ENCODE results near the gene ZC3HAV1L.
"Not testable (repeated sequence)": the region's sequence is repeated elsewhere in the genome, so short reads cannot be mapped to it uniquely, and the experiment has no call there.

ZC3HAV1L gene

GRCh38 chr7:139035586-139036353 lies at the start of gene ZC3HAV1L:
TSS of gene ZC3HAV1L (minus strand) at chr7:139036042. CDS start at chr7:139036017, 25 bp downstream.
- Mint-ChIP-seq H3K36me3 (ENCODE audit: low read depth) (peaks cover 24% of the 10 kb centered on the region), H3K27me3 (peaks cover 9% of the 10 kb centered on the region), H3K4me1 (ENCODE audit: low read depth) (peaks cover 22% of the 10 kb centered on the region), H3K9me3 (no peaks in the 10 kb centered on the region), H3K27ac (peak within 1 kb of the TSS; percentile 86), H3K4me3 (peak within 1 kb of the TSS; percentile 86)

- peaks cover 92% of the 10 kb centered on the region for H3K4me1 Mint-ChIP-seq (ENCODE audit: low read depth)
- peak overlapping the region; percentile 84 for H3K27ac Mint-ChIP-seq
- peaks cover 14% of the 10 kb centered on the region for H3K9me3 Mint-ChIP-seq
- peak overlapping the region; percentile 66 for H3K4me3 Mint-ChIP-seq
- no peaks in the 10 kb centered on the region for H3K27me3 Mint-ChIP-seq
- peaks cover 98% of the 10 kb centered on the region for H3K36me3 Mint-ChIP-seq (ENCODE audit: low read depth)
Observed at GRCh38 chr7:139084709-139085108, 48.9 kb upstream of the ZC3HAV1L start.

GRCh38 chr7:139081584-139081983 lies 45.7 kb upstream of the ZC3HAV1L start:
- peaks cover 82% of the 10 kb centered on the region for H3K4me1 Mint-ChIP-seq (ENCODE audit: low read depth)
- peak overlapping the region; percentile 4 for H3K4me3 Mint-ChIP-seq
- H3K27ac Mint-ChIP-seq, result peak overlapping the region; percentile 91
- peaks cover 1% of the 10 kb centered on the region for H3K9me3 Mint-ChIP-seq
- no peaks in the 10 kb centered on the region for H3K27me3 Mint-ChIP-seq
- H3K36me3 Mint-ChIP-seq (ENCODE audit: low read depth), result peaks cover 97% of the 10 kb centered on the region

GRCh38 chr7:139080905-139081304 lies 45.1 kb upstream of the ZC3HAV1L start:
- Mint-ChIP-seq H3K27me3 (no peaks in the 10 kb centered on the region), H3K27ac (peak overlapping the region; percentile 91), H3K36me3 (ENCODE audit: low read depth) (peaks cover 97% of the 10 kb centered on the region), H3K4me1 (ENCODE audit: low read depth) (peaks cover 75% of the 10 kb centered on the region), H3K4me3 (peak overlapping the region; percentile 30), H3K9me3 (no peaks in the 10 kb centered on the region)

GRCh38 chr7:139079861-139080260 lies 44.0 kb upstream of the ZC3HAV1L start:
- no peaks in the 10 kb centered on the region for H3K27me3 Mint-ChIP-seq
- H3K36me3 Mint-ChIP-seq (ENCODE audit: low read depth), result peaks cover 92% of the 10 kb centered on the region
- peak overlapping the region; percentile 59 for H3K27ac Mint-ChIP-seq
- H3K4me1 Mint-ChIP-seq (ENCODE audit: low read depth), result peaks cover 71% of the 10 kb centered on the region
- no peak overlapping the region for H3K4me3 Mint-ChIP-seq
- no peaks in the 10 kb centered on the region for H3K9me3 Mint-ChIP-seq

GRCh38 chr7:139078911-139079310 lies 43.1 kb upstream of the ZC3HAV1L start:
- Mint-ChIP-seq H3K4me1 (ENCODE audit: low read depth) (peaks cover 69% of the 10 kb centered on the region), H3K36me3 (ENCODE audit: low read depth) (peaks cover 88% of the 10 kb centered on the region), H3K27ac (peak overlapping the region; percentile 87), H3K9me3 (no peaks in the 10 kb centered on the region), H3K4me3 (no peak overlapping the region), H3K27me3 (no peaks in the 10 kb centered on the region)

- H3K4me1 Mint-ChIP-seq (ENCODE audit: low read depth), result peaks cover 68% of the 10 kb centered on the region
- no peak overlapping the region for H3K4me3 Mint-ChIP-seq
- H3K36me3 Mint-ChIP-seq (ENCODE audit: low read depth), result peaks cover 88% of the 10 kb centered on the region
- no peaks in the 10 kb centered on the region for H3K9me3 Mint-ChIP-seq
- H3K27me3 Mint-ChIP-seq, result no peaks in the 10 kb centered on the region
- H3K27ac Mint-ChIP-seq, result peak overlapping the region; percentile 87
Observed at GRCh38 chr7:139078399-139078798, 42.6 kb upstream of the ZC3HAV1L start.

GRCh38 chr7:139077706-139078105 lies 41.9 kb upstream of the ZC3HAV1L start:
- H3K9me3 Mint-ChIP-seq, H3K4me3 Mint-ChIP-seq, H3K27me3 Mint-ChIP-seq: not testable (repeated sequence)
- Mint-ChIP-seq H3K4me1 (ENCODE audit: low read depth) (peaks cover 67% of the 10 kb centered on the region), H3K36me3 (ENCODE audit: low read depth) (peaks cover 83% of the 10 kb centered on the region), H3K27ac (peak overlapping the region; percentile 6)

GRCh38 chr7:139075871-139076686 lies 40.2 kb upstream of the ZC3HAV1L start:
- H3K27ac Mint-ChIP-seq, result peak overlapping the region; percentile 47
- H3K27me3 Mint-ChIP-seq, result no peaks in the 10 kb centered on the region
- no peaks in the 10 kb centered on the region for H3K9me3 Mint-ChIP-seq
- peaks cover 67% of the 10 kb centered on the region for H3K4me1 Mint-ChIP-seq (ENCODE audit: low read depth)
- no peak overlapping the region for H3K4me3 Mint-ChIP-seq
- H3K36me3 Mint-ChIP-seq (ENCODE audit: low read depth), result peaks cover 83% of the 10 kb centered on the region

GRCh38 chr7:139075031-139075652 lies 39.3 kb upstream of the ZC3HAV1L start:
- H3K9me3 Mint-ChIP-seq, result no peaks in the 10 kb centered on the region
- H3K4me1 Mint-ChIP-seq (ENCODE audit: low read depth), result peaks cover 57% of the 10 kb centered on the region
- peaks cover 77% of the 10 kb centered on the region for H3K36me3 Mint-ChIP-seq (ENCODE audit: low read depth)
- H3K27ac Mint-ChIP-seq, result peak overlapping the region; percentile 67
- peak overlapping the region; percentile 10 for H3K4me3 Mint-ChIP-seq
- H3K27me3 Mint-ChIP-seq, result no peaks in the 10 kb centered on the region

- no peaks in the 10 kb centered on the region for H3K27me3 Mint-ChIP-seq
Observed at GRCh38 chr7:139072796-139073195, 37.0 kb upstream of the ZC3HAV1L start.

GRCh38 chr7:139071680-139072079 lies 35.8 kb upstream of the ZC3HAV1L start:
- no peaks in the 10 kb centered on the region for H3K27me3 Mint-ChIP-seq
- peak overlapping the region; percentile 75 for H3K27ac Mint-ChIP-seq
- H3K4me1 Mint-ChIP-seq (ENCODE audit: low read depth), result peaks cover 45% of the 10 kb centered on the region
- no peaks in the 10 kb centered on the region for H3K9me3 Mint-ChIP-seq
- peaks cover 75% of the 10 kb centered on the region for H3K36me3 Mint-ChIP-seq (ENCODE audit: low read depth)
- no peak overlapping the region for H3K4me3 Mint-ChIP-seq

More at GRCh38 chr7:139072796-139073195, 37.0 kb upstream of the ZC3HAV1L start:
- H3K27ac Mint-ChIP-seq, result peak overlapping the region; percentile 75
- H3K36me3 Mint-ChIP-seq (ENCODE audit: low read depth), result peaks cover 74% of the 10 kb centered on the region
- H3K4me1 Mint-ChIP-seq (ENCODE audit: low read depth), result peaks cover 45% of the 10 kb centered on the region
- no peaks in the 10 kb centered on the region for H3K9me3 Mint-ChIP-seq
- H3K4me3 Mint-ChIP-seq, result peak overlapping the region; percentile 10

GRCh38 chr7:139068544-139069399 lies 32.9 kb upstream of the ZC3HAV1L start:
- Mint-ChIP-seq H3K27me3 (no peaks in the 10 kb centered on the region), H3K9me3 (no peaks in the 10 kb centered on the region), H3K4me3 (no peak overlapping the region), H3K27ac (peak overlapping the region; percentile 43), H3K36me3 (ENCODE audit: low read depth) (peaks cover 84% of the 10 kb centered on the region), H3K4me1 (ENCODE audit: low read depth) (peaks cover 34% of the 10 kb centered on the region)

- Mint-ChIP-seq H3K4me1 (ENCODE audit: low read depth) (peaks cover 32% of the 10 kb centered on the region), H3K4me3 (no peak overlapping the region), H3K36me3 (ENCODE audit: low read depth) (peaks cover 87% of the 10 kb centered on the region)
Observed at GRCh38 chr7:139066315-139066714, 30.5 kb upstream of the ZC3HAV1L start.

More at GRCh38 chr7:139066315-139066714, 30.5 kb upstream of the ZC3HAV1L start:
- Mint-ChIP-seq H3K27ac (peak overlapping the region; percentile 21), H3K27me3 (no peaks in the 10 kb centered on the region), H3K9me3 (no peaks in the 10 kb centered on the region)

Measured in stimulated activated naive CD8-positive, alpha-beta T cell treated with anti-CD3 and anti-CD28 coated beads, Interleukin-15, Interleukin-2, amounts not matched to agents 100 ng/mL and 50 ng/mL, for 24 hours (primary cell).